H9 (cell line): ENCODE measurements around the gene NECAB3. TPM values are rescaled to one million over a fixed set of nuclear protein-coding genes. Genes with fewer than 3 reads are reported as not detected.

Source experiments
- DNase-seq: peaks from one replicate; pipeline ENCODE4 v3.0.0-alpha.2; 2017
- H2AFZ ChIP-seq: one replicate; pipeline ENCODE4 v1.6.1; 2013; ENCODE audit warnings: mild to moderate bottlenecking, low read length, control low read depth, moderate library complexity
- H2AK5ac ChIP-seq: 2 replicates; pipeline ENCODE4 v1.6.1; 2013; ENCODE audit warnings: low read length, control low read depth, mixed read lengths; ENCODE audit not compliant: insufficient read length
- H2BK120ac ChIP-seq: one replicate; pipeline ENCODE4 v1.6.1; 2013; ENCODE audit warnings: low read depth, mild to moderate bottlenecking, low read length, control low read depth, inconsistent platforms; ENCODE audit not compliant: poor library complexity, severe bottlenecking
- H2BK12ac ChIP-seq: 2 replicates; pipeline ENCODE4 v1.6.1; 2013; ENCODE audit warnings: low read length, control low read depth, mixed read lengths, low read depth; ENCODE audit not compliant: insufficient read length
- H2BK15ac ChIP-seq: 2 replicates; pipeline ENCODE4 v1.6.1; 2013; ENCODE audit warnings: low read depth, low read length, control low read depth
- H2BK20ac ChIP-seq: one replicate; pipeline ENCODE4 v1.6.1; 2013; ENCODE audit warnings: low read depth, mild to moderate bottlenecking, low read length, control low read depth, inconsistent platforms; ENCODE audit not compliant: poor library complexity, severe bottlenecking
- H2BK5ac ChIP-seq: 2 replicates; pipeline ENCODE4 v1.6.1; 2013; ENCODE audit warnings: low read length, control low read depth, mixed read lengths; ENCODE audit not compliant: insufficient read length
- H3K14ac ChIP-seq: 2 replicates; pipeline ENCODE4 v1.6.1; 2013; ENCODE audit warnings: low read length, control low read depth; ENCODE audit not compliant: insufficient read depth
- H3K18ac ChIP-seq: 2 replicates; pipeline ENCODE4 v1.6.1; 2013; ENCODE audit warnings: low read depth, mild to moderate bottlenecking, mixed read lengths, low read length, control low read depth; ENCODE audit not compliant: insufficient read length
- H3K23ac ChIP-seq: 2 replicates; pipeline ENCODE4 v1.6.1; 2013; ENCODE audit warnings: low read length, control low read depth, mixed read lengths, low read depth; ENCODE audit not compliant: insufficient read length
- H3K23me2 ChIP-seq: 2 replicates; pipeline ENCODE4 v1.6.1; 2013; ENCODE audit warnings: low read depth, mild to moderate bottlenecking, mixed read lengths, low read length, control low read depth; ENCODE audit not compliant: insufficient read length, poor library complexity, severe bottlenecking
- H3K27ac ChIP-seq: 2 replicates; pipeline ENCODE4 v1.5.1; 2013; ENCODE audit warnings: low read length, control low read depth, mixed read lengths, low read depth; ENCODE audit not compliant: insufficient read length
- H3K27me3 ChIP-seq: 2 replicates; pipeline ENCODE4 v1.6.1; 2013; ENCODE audit warnings: low read length, control low read depth, inconsistent platforms; ENCODE audit not compliant: insufficient read depth
- H3K4ac ChIP-seq: 2 replicates; pipeline ENCODE4 v1.6.1; 2013; ENCODE audit warnings: low read depth, mild to moderate bottlenecking, control low read depth, inconsistent platforms, low read length, moderate library complexity
- H3K4me1 ChIP-seq: 2 replicates; pipeline ENCODE4 v1.6.1; 2013; ENCODE audit warnings: low read length, control low read depth, inconsistent platforms; ENCODE audit not compliant: insufficient read depth
- H3K4me2 ChIP-seq: 2 replicates; pipeline ENCODE4 v1.6.1; 2013; ENCODE audit warnings: low read length, control low read depth, mixed read lengths; ENCODE audit not compliant: insufficient read length, insufficient read depth
- H3K56ac ChIP-seq: 2 replicates; pipeline ENCODE4 v1.6.1; 2013; ENCODE audit warnings: low read depth, mild to moderate bottlenecking, mixed read lengths, low read length, control low read depth; ENCODE audit not compliant: insufficient read length
- H3K79me1 ChIP-seq: 2 replicates; pipeline ENCODE4 v1.6.1; 2013; ENCODE audit warnings: low read depth, mild to moderate bottlenecking, moderate library complexity, low read length, control low read depth, inconsistent platforms; ENCODE audit not compliant: insufficient read depth, poor library complexity, severe bottlenecking
- H3K79me2 ChIP-seq: 2 replicates; pipeline ENCODE4 v1.6.1; 2013; ENCODE audit warnings: low read length, control low read depth, inconsistent platforms; ENCODE audit not compliant: insufficient read depth
- H3K9ac ChIP-seq: 2 replicates; pipeline ENCODE4 v1.6.1; 2013; ENCODE audit warnings: low read length, control low read depth, mixed read lengths; ENCODE audit not compliant: insufficient read length; ENCODE audit errors: extremely low read depth
- H3K9me3 ChIP-seq: one replicate; pipeline ENCODE4 v1.6.1; 2013; ENCODE audit warnings: low read depth, low read length, inconsistent platforms; ENCODE audit not compliant: control insufficient read depth
- H3T11ph ChIP-seq: one replicate; pipeline ENCODE4 v1.6.1; 2013; ENCODE audit warnings: mild to moderate bottlenecking, low read length, control low read depth, inconsistent platforms
- H4K20me1 ChIP-seq: one replicate; pipeline ENCODE4 v1.6.1; 2013; ENCODE audit not compliant: control insufficient read depth, insufficient read length, insufficient read depth
- H4K5ac ChIP-seq: 2 replicates; pipeline ENCODE4 v1.6.1; 2013; ENCODE audit warnings: low read depth, mild to moderate bottlenecking, mixed read lengths, low read length, control low read depth; ENCODE audit not compliant: insufficient read length
- H4K8ac ChIP-seq: replicated peaks from 2 replicates; pipeline ENCODE4 v1.6.1; 2013; ENCODE audit warnings: low read length, control low read depth, mixed read lengths, low read depth; ENCODE audit not compliant: insufficient read length
- H4K91ac ChIP-seq: 2 replicates; pipeline ENCODE4 v1.6.1; 2013; ENCODE audit warnings: low read depth, mild to moderate bottlenecking, moderate library complexity, mixed read lengths, low read length, control low read depth; ENCODE audit not compliant: insufficient read length
- H3K27ac Mint-ChIP-seq, 3 experiments: 2 replicates in 2 of 3; 3 replicates in 1 of 3; pipeline ENCODE4 v1.8.0; 2020 to 2021; ENCODE audit warnings: mixed read lengths in 3 of 3, mild to moderate bottlenecking in 1 of 3, moderate library complexity in 1 of 3
- H3K27me3 Mint-ChIP-seq: 2 replicates; pipeline ENCODE4 v1.8.0; 2021; ENCODE audit warnings: low read depth, mild to moderate bottlenecking, moderate library complexity, mixed read lengths
- H3K36me3 Mint-ChIP-seq, 3 experiments: 2 replicates in 2 of 3; 3 replicates in 1 of 3; pipeline ENCODE4 v1.8.0; 2020 to 2021; ENCODE audit warnings: low read depth in 3 of 3, mixed read lengths in 3 of 3; ENCODE audit not compliant: insufficient read depth in 1 of 3
- H3K4me1 Mint-ChIP-seq, 2 experiments: 2 replicates each; pipeline ENCODE4 v1.8.0; 2020; ENCODE audit warnings: mixed read lengths in 2 of 2
- H3K4me3 Mint-ChIP-seq, 2 experiments: 2 replicates in 1 of 2; 3 replicates in 1 of 2; pipeline ENCODE4 v1.8.0; 2020 to 2021; ENCODE audit warnings: mild to moderate bottlenecking in 2 of 2, mixed read lengths in 2 of 2, moderate library complexity in 1 of 2
- H3K9me3 Mint-ChIP-seq, 2 experiments: 2 replicates in 1 of 2; 3 replicates in 1 of 2; pipeline ENCODE4 v1.8.0; 2020; ENCODE audit warnings: mild to moderate bottlenecking in 2 of 2, mixed read lengths in 2 of 2, moderate library complexity in 1 of 2
- WGBS: extraction: QIAGEN DNeasy Blood & Tissue Kit; methylation state at CpG from one replicate; pipeline ENCODE4 v1.1.7; 2013; ENCODE audit warnings: missing lambda C conversion rate, low lambda C conversion rate, mixed read lengths; ENCODE audit not compliant: insufficient read length; ENCODE audit errors: extremely low coverage; 5-methylcytosine and 5-hydroxymethylcytosine counted together
- total RNA-seq: library from RNA; stranded (reverse); gene quantifications from 2 replicates; pipeline ENCODE4 v1.2.1, GENCODE V29; 2021
- TF ChIP-seq, protein P1 (sequence below): fragments of 200-600 bp; sonication (generic); conservative IDR thresholded peaks from 3 replicates; pipeline ENCODE4 v1.8.0; 2021; ENCODE audit warnings: antibody characterized with exemption, mild to moderate bottlenecking

NECAB3 gene
- total RNA-seq, 1 experiment from 2014 or later = 57.7 TPM

DNA sequence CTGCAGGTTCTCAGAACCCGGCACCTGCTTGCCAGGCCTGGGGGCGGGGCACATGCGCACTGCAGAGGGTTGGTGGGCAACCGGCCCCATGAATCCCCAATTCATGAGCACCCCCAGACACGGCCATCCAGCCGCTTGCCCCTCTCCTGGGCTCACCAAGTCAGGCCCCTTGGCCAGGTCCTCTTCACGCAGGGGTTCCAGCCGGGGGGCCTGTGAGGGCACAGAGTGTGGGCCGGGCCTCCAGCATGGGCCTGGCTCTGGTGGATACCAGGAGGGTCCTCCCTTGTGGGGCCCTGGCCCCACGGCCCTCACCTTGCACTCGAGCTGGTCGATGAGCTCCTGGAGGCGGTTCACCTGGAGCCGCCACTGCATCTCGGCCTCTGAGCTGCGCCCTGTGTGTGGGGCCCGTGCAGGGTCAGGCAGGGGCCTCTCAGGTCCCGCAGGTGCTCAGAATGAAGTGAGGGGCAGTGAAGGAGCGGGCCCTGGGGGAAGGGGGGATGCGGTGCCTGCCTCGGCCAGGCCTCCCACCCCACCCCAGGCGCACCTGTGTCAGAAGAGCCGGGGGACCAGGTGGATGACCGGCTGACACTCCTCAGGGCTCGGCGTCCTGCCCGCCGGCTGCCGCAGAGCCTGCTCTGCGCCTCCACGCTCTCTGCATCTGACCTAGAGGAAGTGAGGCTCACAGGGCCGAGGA, 14.7 kb downstream of the NECAB3 start:
- no peaks in the 10 kb centered on the region for H3K27me3 ChIP-seq
- no peak overlapping the region for H3K4me3 Mint-ChIP-seq
- no peaks in the 10 kb centered on the region; a peak in 1 of 5 replicates for H3K9me3 Mint-ChIP-seq
- H4K8ac ChIP-seq = no peak overlapping the region
- no CpG with 5 or more reads among the region's 32 CpGs for WGBS
- no peaks in the 10 kb centered on the region for H3K79me1 ChIP-seq
- H3K14ac ChIP-seq = no peak overlapping the region
- H2BK5ac ChIP-seq = no peak overlapping the region
- H2AFZ ChIP-seq = no peak overlapping the region
- H3K56ac ChIP-seq = no peak overlapping the region
- H4K5ac ChIP-seq = no peak overlapping the region
- H3K36me3 Mint-ChIP-seq = peaks cover 0 to 43% (median 4%) of the 10 kb centered on the region in 3 experiments; a peak in 6 of 7 replicates
- H3K4me1 Mint-ChIP-seq = peaks cover 18 to 19% of the 10 kb centered on the region in 2 experiments
- TF ChIP-seq, protein P1, sequence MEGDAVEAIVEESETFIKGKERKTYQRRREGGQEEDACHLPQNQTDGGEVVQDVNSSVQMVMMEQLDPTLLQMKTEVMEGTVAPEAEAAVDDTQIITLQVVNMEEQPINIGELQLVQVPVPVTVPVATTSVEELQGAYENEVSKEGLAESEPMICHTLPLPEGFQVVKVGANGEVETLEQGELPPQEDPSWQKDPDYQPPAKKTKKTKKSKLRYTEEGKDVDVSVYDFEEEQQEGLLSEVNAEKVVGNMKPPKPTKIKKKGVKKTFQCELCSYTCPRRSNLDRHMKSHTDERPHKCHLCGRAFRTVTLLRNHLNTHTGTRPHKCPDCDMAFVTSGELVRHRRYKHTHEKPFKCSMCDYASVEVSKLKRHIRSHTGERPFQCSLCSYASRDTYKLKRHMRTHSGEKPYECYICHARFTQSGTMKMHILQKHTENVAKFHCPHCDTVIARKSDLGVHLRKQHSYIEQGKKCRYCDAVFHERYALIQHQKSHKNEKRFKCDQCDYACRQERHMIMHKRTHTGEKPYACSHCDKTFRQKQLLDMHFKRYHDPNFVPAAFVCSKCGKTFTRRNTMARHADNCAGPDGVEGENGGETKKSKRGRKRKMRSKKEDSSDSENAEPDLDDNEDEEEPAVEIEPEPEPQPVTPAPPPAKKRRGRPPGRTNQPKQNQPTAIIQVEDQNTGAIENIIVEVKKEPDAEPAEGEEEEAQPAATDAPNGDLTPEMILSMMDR = no peak
- H3K18ac ChIP-seq = no peak overlapping the region
- DNase-seq = no peak
- no peak overlapping the region for H2BK12ac ChIP-seq
- no peak overlapping the region for H3K9ac ChIP-seq
- no peak overlapping the region for H3K23ac ChIP-seq
- H2BK20ac ChIP-seq = no peak overlapping the region
- no peak overlapping the region for H3K4ac ChIP-seq
- H3K27ac ChIP-seq = no peak overlapping the region
- H3T11ph ChIP-seq = no peak overlapping the region
- H3K9me3 ChIP-seq = no peaks in the 10 kb centered on the region
- H2BK15ac ChIP-seq = no peak overlapping the region
- no peaks in the 10 kb centered on the region for H3K79me2 ChIP-seq
- H3K27ac Mint-ChIP-seq = no peak overlapping the region
- H4K20me1 ChIP-seq = no peaks in the 10 kb centered on the region
- no peak overlapping the region for H4K91ac ChIP-seq
- no peak overlapping the region for H3K4me2 ChIP-seq
- no peaks in the 10 kb centered on the region for H3K4me1 ChIP-seq
- H2BK120ac ChIP-seq = no peak overlapping the region
- no peak overlapping the region for H2AK5ac ChIP-seq
- no peaks in the 10 kb centered on the region for H3K27me3 Mint-ChIP-seq
- peaks cover 14% of the 10 kb centered on the region for H3K23me2 ChIP-seq
